Measurements from ENCODE around the gene PLPPR5. TPM values are rescaled to one million over a fixed set of nuclear protein-coding genes. Genes with fewer than 3 reads are reported as not detected.
A peak's percentile ranks its signal among the peaks of the same experiment; 100 is the strongest.

Gene PLPPR5
- total RNA-seq, 1 experiment from 2014 or later: not detected

DNA sequence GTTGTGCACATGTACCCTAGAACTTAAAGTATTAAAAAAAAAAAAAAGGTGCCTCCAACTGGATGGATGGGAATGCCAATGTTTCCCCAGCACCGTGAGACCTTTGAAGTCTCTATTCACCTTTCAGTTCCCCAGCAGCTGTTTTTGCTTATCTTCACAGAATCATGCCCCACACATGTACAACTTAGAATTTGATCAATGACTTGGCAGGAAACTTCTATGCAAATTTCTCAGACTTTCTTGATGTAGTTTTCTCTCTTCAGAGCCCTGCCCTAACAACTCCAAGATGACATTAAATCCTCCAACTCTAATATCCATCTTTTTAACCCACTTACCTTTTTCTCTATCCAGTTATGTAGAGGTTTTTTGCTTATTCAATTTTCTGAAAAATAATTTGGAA lies 144.3 kb downstream of the PLPPR5 start:
- H4K20me1 ChIP-seq (ENCODE audit: insufficient read depth): no peaks in the 10 kb centered on the region
- no peaks in the 10 kb centered on the region for H3F3A ChIP-seq (ENCODE audit: insufficient read depth, low read depth)
- peaks cover 6% of the 10 kb centered on the region; the same call in 1 of the 2 replicates for H3K9me2 ChIP-seq (ENCODE audit: insufficient read depth)
- no peak for DNase-seq
- intact Hi-C loops (cut with micrococcal nuclease; ENCODE audit: unreplicated experiment): no loop called here
- no peaks in the 10 kb centered on the region for H3K9me3 ChIP-seq (ENCODE audit: insufficient read depth, low read depth)
- H3K4me2 ChIP-seq: no peak overlapping the region
- no peak overlapping the region for H3K4me3 ChIP-seq
- no peak overlapping the region for H2AFZ ChIP-seq
- no peaks in the 10 kb centered on the region for H3K27me3 ChIP-seq (ENCODE audit: insufficient read depth, low read depth)
- no peaks in the 10 kb centered on the region for H3K4me1 ChIP-seq (replicated peaks; ENCODE audit: insufficient read depth)
- BruUV-seq (replicated peaks): no TSS peak
- POLR2A ChIA-PET (ENCODE audit: unreplicated experiment): no interaction called here
- CTCF ChIA-PET: no interaction called here
- H3K36me3 ChIP-seq (ENCODE audit: low read depth): no peaks in the 10 kb centered on the region
- TF ChIP-seq EZH2 (IDR thresholded peaks at IDR 0.05; ENCODE audit: low read depth) (no peak), CTCF (conservative IDR thresholded peaks at IDR 0.05) (no peak)
- no peak overlapping the region for H3K27ac ChIP-seq
- no peaks in the 10 kb centered on the region for H3K79me2 ChIP-seq (ENCODE audit: low read depth)

- BruUV-seq (replicated peaks): no TSS peak
- DNase-seq: no peak
- no peaks in the 10 kb centered on the region for H3K27me3 ChIP-seq (ENCODE audit: insufficient read depth, low read depth)
- no peaks in the 10 kb centered on the region for H3F3A ChIP-seq (ENCODE audit: insufficient read depth, low read depth)
- no peak overlapping the region for H3K27ac ChIP-seq
- no peaks in the 10 kb centered on the region for H3K9me3 ChIP-seq (ENCODE audit: insufficient read depth, low read depth)
- H2AFZ ChIP-seq: peak overlapping the region; percentile 10; the same call in 1 of the 2 replicates
- ChIA-PET CTCF (no interaction called here), POLR2A (ENCODE audit: unreplicated experiment) (no interaction called here)
- no peak overlapping the region for H3K4me2 ChIP-seq
- H3K9me2 ChIP-seq (ENCODE audit: insufficient read depth): peaks cover 6% of the 10 kb centered on the region; the same call in 1 of the 2 replicates
- H3K36me3 ChIP-seq (ENCODE audit: low read depth): no peaks in the 10 kb centered on the region
- H4K20me1 ChIP-seq (ENCODE audit: insufficient read depth): no peaks in the 10 kb centered on the region
- H3K4me1 ChIP-seq (replicated peaks; ENCODE audit: insufficient read depth): no peaks in the 10 kb centered on the region
- intact Hi-C loops (cut with micrococcal nuclease; ENCODE audit: unreplicated experiment): no loop called here
- TF ChIP-seq CTCF (conservative IDR thresholded peaks at IDR 0.05) (no peak), EZH2 (IDR thresholded peaks at IDR 0.05; ENCODE audit: low read depth) (no peak)
- H3K79me2 ChIP-seq (ENCODE audit: low read depth): no peaks in the 10 kb centered on the region
- H3K4me3 ChIP-seq: no peak overlapping the region
Observed at GRCh38 chr1:98854137-98854536, 150.5 kb downstream of the PLPPR5 start.

GRCh38 chr1:98849969-98850636 lies 154.6 kb downstream of the PLPPR5 start:
- no peak for TF ChIP-seq CTCF (conservative IDR thresholded peaks at IDR 0.05)
- TF ChIP-seq EZH2 (IDR thresholded peaks at IDR 0.05; ENCODE audit: low read depth): no peak
- Histone ChIP-seq H4K20me1 (ENCODE audit: insufficient read depth) (no peaks in the 10 kb centered on the region), H3K4me1 (replicated peaks; ENCODE audit: insufficient read depth) (no peaks in the 10 kb centered on the region), H3K27ac (no peak overlapping the region), H3K9me3 (ENCODE audit: insufficient read depth, low read depth) (no peaks in the 10 kb centered on the region), H3K9me2 (ENCODE audit: insufficient read depth) (no peaks in the 10 kb centered on the region; the same call in 1 of the 2 replicates), H3K4me3 (no peak overlapping the region), H3F3A (ENCODE audit: insufficient read depth, low read depth) (no peaks in the 10 kb centered on the region), H3K79me2 (ENCODE audit: low read depth) (no peaks in the 10 kb centered on the region), H2AFZ (no peak overlapping the region), H3K36me3 (ENCODE audit: low read depth) (no peaks in the 10 kb centered on the region), H3K4me2 (no peak overlapping the region), H3K27me3 (ENCODE audit: insufficient read depth, low read depth) (no peaks in the 10 kb centered on the region)
- intact Hi-C loops (cut with micrococcal nuclease; ENCODE audit: unreplicated experiment): no loop called here
- POLR2A ChIA-PET (ENCODE audit: unreplicated experiment): no interaction called here
- CTCF ChIA-PET: no interaction called here
- no TSS peak for BruUV-seq (replicated peaks)
- no peak for DNase-seq
